PC-9 (cell line): ENCODE results near the gene CUTC. TPM values are rescaled to one million over a fixed set of nuclear protein-coding genes. Genes with fewer than 3 reads are reported as not detected.

Experiments
- BruUV-seq: library from RNA; stranded (reverse); fragments of 400-500 nt; replicated peaks from 2 replicates; lab custom pipeline; 2021; lab: Mats Ljungman, UMichigan
- CTCF ChIA-PET: fragments of 300-600 bp; sonication (Branson Sonifier 250); formaldehyde crosslinking; loops from one replicate; lab custom pipeline; 2022; ENCODE audit warnings: antibody characterized with exemption; lab: Charles Lee
- POLR2A ChIA-PET: fragments of 300-600 bp; sonication (Branson Sonifier 250); formaldehyde crosslinking; loops from one replicate; lab custom pipeline; 2022; ENCODE audit warnings: antibody characterized with exemption; ENCODE audit not compliant: unreplicated experiment; lab: Charles Lee
- DNase-seq, 2 experiments: peaks; one replicate each; pipeline versions ENCODE4 v3.0.0 to v3.0.0-alpha.2; 2015 to 2022; ENCODE audit warnings: mixed read lengths in 1 of 2
- H2AFZ ChIP-seq: fragments of 200-600 bp; sonication (generic); 2 replicates; pipeline ENCODE4 v1.8.1; 2017; ENCODE audit warnings: antibody characterized with exemption
- H3F3A ChIP-seq: fragments of 200-600 bp; sonication (generic); 2 replicates; pipeline ENCODE4 v1.8.1; 2017; ENCODE audit warnings: antibody characterized with exemption, mild to moderate bottlenecking, low read depth; ENCODE audit not compliant: insufficient read depth
- H3K27ac ChIP-seq: fragments of 200-600 bp; sonication (generic); 2 replicates; pipeline ENCODE4 v1.6.1; 2016; ENCODE audit warnings: mixed run types
- H3K27me3 ChIP-seq: fragments of 200-600 bp; sonication (generic); 2 replicates; pipeline ENCODE4 v1.6.1; 2016; ENCODE audit warnings: low read depth, mixed run types; ENCODE audit not compliant: insufficient read depth
- H3K36me3 ChIP-seq: fragments of 200-600 bp; sonication (generic); 2 replicates; pipeline ENCODE4 v1.6.1; 2016; ENCODE audit warnings: low read depth, mixed run types
- H3K4me1 ChIP-seq: fragments of 200-600 bp; sonication (generic); replicated peaks from 2 replicates; pipeline ENCODE4 v1.6.1; 2016; ENCODE audit warnings: mixed run types; ENCODE audit not compliant: insufficient read depth
- H3K4me2 ChIP-seq: fragments of 200-600 bp; sonication (generic); 2 replicates; pipeline ENCODE4 v1.6.1; 2017; ENCODE audit warnings: mixed run types
- H3K4me3 ChIP-seq: fragments of 200-600 bp; sonication (generic); 2 replicates; pipeline ENCODE4 v1.6.1; 2016; ENCODE audit warnings: mixed run types
- H3K79me2 ChIP-seq: fragments of 200-600 bp; sonication (generic); 2 replicates; pipeline ENCODE4 v1.6.1; 2017; ENCODE audit warnings: low read depth, mixed run types
- H3K9me2 ChIP-seq: fragments of 200-600 bp; sonication (generic); 2 replicates; pipeline ENCODE4 v1.8.1; 2017; ENCODE audit warnings: mild to moderate bottlenecking; ENCODE audit not compliant: insufficient read depth
- H3K9me3 ChIP-seq: fragments of 200-600 bp; sonication (generic); 2 replicates; pipeline ENCODE4 v1.8.1; 2016; ENCODE audit warnings: low read depth; ENCODE audit not compliant: insufficient read depth
- H4K20me1 ChIP-seq: fragments of 200-600 bp; sonication (generic); 2 replicates; pipeline ENCODE4 v1.8.1; 2017; ENCODE audit not compliant: insufficient read depth
- CTCF ChIP-seq: fragments of 200-600 bp; sonication (generic); conservative IDR thresholded peaks from 2 replicates; pipeline ENCODE4 v1.6.1; 2017; ENCODE audit warnings: mixed run types, antibody characterized with exemption, mild to moderate bottlenecking, moderate library complexity
- EZH2 ChIP-seq: fragments of 200-600 bp; sonication (generic); IDR thresholded peaks from 2 replicates; pipeline ENCODE4 v1.8.0; 2017; ENCODE audit warnings: antibody characterized with exemption, low read depth
- intact Hi-C: fragments of 100-400 bp; cut with micrococcal nuclease; formaldehyde crosslinking; loops from one replicate; pipeline ENCODE4 v1.10.0; 2022; ENCODE audit not compliant: unreplicated experiment
- total RNA-seq: library from RNA; stranded (reverse); gene quantifications from 2 replicates; pipeline ENCODE4 v1.2.3, GENCODE V29; 2021

Gene CUTC
- total RNA-seq, 1 experiment from 2014 or later, result 7.6 TPM

GRCh38 chr10:99760321-99760720 is 28.3 kb downstream of the CUTC start:
- H3K79me2 ChIP-seq, result no peaks in the 10 kb centered on the region
- H2AFZ ChIP-seq, result no peak overlapping the region
- H3K4me1 ChIP-seq, result no peaks in the 10 kb centered on the region
- H3K4me2 ChIP-seq, result no peak overlapping the region
- no peak overlapping the region for H3K27ac ChIP-seq
- DNase-seq, result no peak
- H3F3A ChIP-seq, result no peaks in the 10 kb centered on the region
- no peaks in the 10 kb centered on the region for H3K27me3 ChIP-seq
- no TSS peak for BruUV-seq
- H3K36me3 ChIP-seq, result peaks cover 5% of the 10 kb centered on the region; the same call in 1 of the 2 replicates
- H4K20me1 ChIP-seq, result no peaks in the 10 kb centered on the region
- POLR2A ChIA-PET, result no interaction called here
- intact Hi-C loops, result no loop called here
- no peak overlapping the region for H3K4me3 ChIP-seq
- no peak for TF ChIP-seq CTCF
- TF ChIP-seq EZH2, result no peak
- no peaks in the 10 kb centered on the region for H3K9me2 ChIP-seq
- CTCF ChIA-PET, result no interaction called here
- no peaks in the 10 kb centered on the region for H3K9me3 ChIP-seq

GRCh38 chr10:99761365-99761764 is 29.3 kb downstream of the CUTC start:
- Histone ChIP-seq H3K27me3 (no peaks in the 10 kb centered on the region), H4K20me1 (no peaks in the 10 kb centered on the region), H3K9me3 (no peaks in the 10 kb centered on the region), H3K4me1 (no peaks in the 10 kb centered on the region), H3K4me3 (no peak overlapping the region), H3K4me2 (no peak overlapping the region), H2AFZ (no peak overlapping the region), H3F3A (no peaks in the 10 kb centered on the region), H3K36me3 (no peaks in the 10 kb centered on the region), H3K9me2 (no peaks in the 10 kb centered on the region), H3K79me2 (no peaks in the 10 kb centered on the region), H3K27ac (no peak overlapping the region)
- CTCF ChIA-PET, result no interaction called here
- no peak for TF ChIP-seq EZH2
- TF ChIP-seq CTCF, result no peak
- intact Hi-C loops, result no loop called here
- POLR2A ChIA-PET, result no interaction called here
- BruUV-seq, result no TSS peak
- DNase-seq, result no peak

- Histone ChIP-seq H3F3A (no peaks in the 10 kb centered on the region), H3K36me3 (no peaks in the 10 kb centered on the region), H3K4me3 (no peak overlapping the region), H3K4me2 (no peak overlapping the region), H2AFZ (no peak overlapping the region), H4K20me1 (no peaks in the 10 kb centered on the region), H3K9me2 (no peaks in the 10 kb centered on the region), H3K27me3 (no peaks in the 10 kb centered on the region), H3K9me3 (no peaks in the 10 kb centered on the region), H3K4me1 (no peaks in the 10 kb centered on the region), H3K27ac (no peak overlapping the region), H3K79me2 (no peaks in the 10 kb centered on the region)
- intact Hi-C loops, result no loop called here
- ChIA-PET POLR2A (interaction anchor here (0.6 kb wide), 1 partner anchor 145 kb away, joined by 3 read pairs; the partner anchor contains the start of gene SLC25A28), CTCF (no interaction called here)
- TF ChIP-seq EZH2, result no peak
- no peak for TF ChIP-seq CTCF
- DNase-seq, result no peak
- BruUV-seq, result no TSS peak
Measured at GRCh38 chr10:99765672-99766301, 33.8 kb downstream of the CUTC start.
